GM08714 (cell line): ENCODE measurements around the gene TMEM205.
"Not testable (repeated sequence)": the region's sequence is repeated elsewhere in the genome, so short reads cannot be mapped to it uniquely, and the experiment has no call there.

Source experiments
- H3K4me3 ChIP-seq: fragments of 200-500 bp; sonication (Bioruptor generic); 2 replicates; pipeline ENCODE4 v1.5.1; 2014; ENCODE audit warnings: mild to moderate bottlenecking, low read length, inconsistent platforms
- ZNF274 ChIP-seq: IDR thresholded peaks from 2 replicates; pipeline ENCODE4 v1.6.1; 2012; ENCODE audit warnings: mild to moderate bottlenecking, low read depth, low read length

Gene TMEM205

GRCh38 chr19:11346104-11346940, at the start of gene TMEM205, which contains the start of gene CCDC159:
TMEM205 (minus strand) TSS chr19:11346268; CDS start chr19:11345619, 649 bp downstream.
CCDC159 (plus strand) TSS chr19:11346519; CDS start chr19:11346607, 88 bp downstream.
- no peak for TF ChIP-seq ZNF274
- peak within 1 kb of the TSS; percentile 74 for H3K4me3 ChIP-seq

GRCh38 chr19:11390933-11391680, 45.0 kb upstream of the TMEM205 start:
- no peak for TF ChIP-seq ZNF274
- no peak overlapping the region for H3K4me3 ChIP-seq

DNA sequence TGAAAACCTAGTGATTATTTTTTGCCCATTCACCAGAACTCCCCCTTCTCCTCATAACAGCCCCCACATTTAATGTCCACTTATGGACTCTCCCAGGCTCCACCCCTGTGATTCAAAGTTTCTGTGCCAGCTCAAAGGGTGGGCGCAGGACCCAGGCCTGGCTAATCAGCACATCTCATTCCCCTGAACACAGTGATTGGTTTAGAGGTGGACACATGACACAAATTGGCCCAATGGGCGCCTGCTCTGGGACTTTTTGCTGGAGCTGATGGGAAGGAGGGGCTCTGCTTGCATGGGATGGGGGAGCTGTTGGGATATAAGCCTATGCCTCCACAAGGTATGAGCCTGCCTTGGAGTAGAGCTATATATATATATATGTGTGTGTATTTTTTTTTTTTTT, 44.3 kb upstream of the TMEM205 start:
- TF ChIP-seq ZNF274 = no peak
- H3K4me3 ChIP-seq = no peak overlapping the region

GRCh38 chr19:11387162-11388034, 41.3 kb upstream of the TMEM205 start:
- H3K4me3 ChIP-seq = no peak overlapping the region
- TF ChIP-seq ZNF274 = no peak

DNA sequence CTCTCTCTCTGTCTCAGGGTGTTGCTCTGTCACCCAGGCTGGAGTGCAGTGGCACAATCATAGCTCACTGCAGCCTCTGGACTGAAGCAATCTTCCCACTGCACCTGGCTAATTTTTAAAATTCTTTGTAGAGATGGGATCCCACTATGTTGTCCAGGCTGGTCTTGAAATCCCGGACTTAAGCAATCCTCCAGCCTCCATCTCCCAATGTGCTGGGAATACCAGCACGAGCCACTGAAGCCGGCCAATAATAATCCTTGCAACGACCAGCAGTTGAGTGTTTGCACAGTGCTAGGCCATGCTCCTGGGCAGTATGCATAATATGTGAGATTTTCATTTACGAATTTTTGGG, 38.7 kb upstream of the TMEM205 start:
- H3K4me3 ChIP-seq = no peak overlapping the region

DNA sequence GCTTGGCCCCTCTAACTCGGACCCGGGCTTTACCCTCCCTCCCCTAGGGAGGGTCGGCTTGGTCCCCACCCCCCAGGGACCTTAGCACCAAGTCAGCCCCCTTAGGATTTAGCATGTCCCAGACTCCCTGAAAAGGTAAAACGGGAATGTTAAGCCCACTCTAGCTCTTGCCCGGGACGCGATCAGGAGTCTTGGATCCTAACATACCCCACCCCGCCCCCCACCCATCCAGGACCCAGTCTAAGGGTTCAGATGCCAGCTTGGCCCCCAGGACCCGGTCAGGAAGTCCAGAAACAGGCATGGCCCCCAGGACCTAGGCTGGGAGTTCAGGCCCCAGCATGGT, 37.6 kb upstream of the TMEM205 start:
- TF ChIP-seq ZNF274 = no peak
- no peak overlapping the region for H3K4me3 ChIP-seq

More for the DNA sequence above, 38.7 kb upstream of the TMEM205 start:
- TF ChIP-seq ZNF274 = no peak

DNA sequence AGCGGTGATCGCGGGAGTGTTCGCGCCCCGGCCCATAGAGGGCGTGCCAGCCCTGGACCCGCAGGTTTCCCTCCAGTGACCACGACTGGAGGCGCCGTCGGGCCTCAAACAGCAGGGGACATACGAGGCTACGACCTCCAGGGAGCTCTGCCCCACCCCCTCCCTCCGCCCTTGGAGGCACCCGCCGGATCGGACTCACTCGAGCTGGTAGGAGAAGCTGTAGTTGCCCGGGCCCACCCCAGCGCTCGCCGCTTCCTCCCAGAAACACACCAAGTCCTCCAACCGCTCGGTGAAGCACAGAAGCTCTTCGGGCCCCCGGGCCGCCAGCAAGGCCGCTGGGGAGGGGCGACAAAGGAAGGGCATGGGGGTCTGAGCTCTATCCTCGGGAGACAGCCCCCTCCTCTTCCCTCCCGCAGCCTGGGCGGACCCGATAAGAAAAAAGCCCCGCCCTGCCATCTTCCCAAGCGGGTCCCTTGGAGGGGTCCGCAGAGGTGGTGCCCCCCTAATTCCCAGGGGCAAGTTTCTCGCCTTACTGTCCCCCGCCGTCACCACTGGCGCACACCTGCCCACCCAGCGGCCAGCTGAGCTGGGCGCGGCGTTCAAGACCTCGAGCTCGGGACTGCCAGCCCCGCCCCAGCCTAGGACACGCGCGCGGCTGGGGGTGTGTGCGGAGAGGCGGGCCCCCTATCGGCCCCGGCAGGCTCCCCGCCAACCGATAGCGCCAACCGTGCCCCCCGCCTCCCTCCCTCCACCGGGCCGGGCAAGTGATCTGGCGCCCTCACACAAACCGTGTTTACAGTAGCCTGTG, 37.0 kb upstream of the TMEM205 start:
- H3K4me3 ChIP-seq = no peak overlapping the region
- TF ChIP-seq ZNF274 = no peak

DNA sequence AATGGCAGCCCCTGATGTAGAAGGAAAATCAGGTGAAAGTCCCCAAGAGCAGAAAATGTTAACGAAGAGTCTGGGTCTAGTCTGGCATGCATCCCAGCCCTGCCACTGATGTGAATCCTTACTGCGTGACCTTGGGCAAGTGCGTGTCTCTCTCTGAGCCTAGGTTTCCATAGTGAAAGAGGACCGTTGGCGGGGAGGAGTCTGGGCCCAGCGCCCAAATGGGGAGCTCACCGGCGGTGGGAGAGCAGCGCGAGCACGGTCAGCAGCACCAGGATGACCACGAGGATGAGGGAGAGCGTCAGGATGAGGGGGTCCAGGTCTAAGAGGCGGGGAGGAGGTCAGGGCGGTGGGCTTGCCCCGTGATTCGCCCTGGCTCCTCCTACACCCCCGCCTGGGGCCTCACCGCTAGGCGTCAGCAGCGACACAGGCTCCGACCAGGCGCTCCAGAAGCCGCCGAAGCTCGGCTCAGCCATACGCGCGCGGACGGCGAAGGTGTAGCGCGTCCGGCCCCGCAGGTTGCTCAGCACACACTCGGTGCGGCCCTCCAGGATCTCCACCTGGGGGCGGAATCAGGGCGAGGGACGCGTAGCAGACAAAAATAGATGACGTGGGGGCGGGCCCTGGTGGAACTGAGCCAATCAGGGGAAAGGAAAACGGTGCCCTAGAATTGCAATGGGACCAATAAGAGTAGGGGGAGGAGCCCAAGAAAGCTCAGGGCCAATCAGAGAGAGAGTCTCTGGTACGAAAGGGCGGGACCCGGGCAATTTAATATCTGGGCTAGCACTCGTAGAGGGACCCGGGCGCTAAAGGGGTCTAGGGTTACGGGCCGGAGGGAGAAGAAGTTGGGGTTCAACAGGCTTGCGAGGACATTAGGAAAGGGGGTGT, 34.8 kb upstream of the TMEM205 start:
- H3K4me3 ChIP-seq = peak overlapping the region; percentile 80; the same call in 1 of the 2 replicates
- no peak for TF ChIP-seq ZNF274

GRCh38 chr19:11379857-11380350, 33.8 kb upstream of the TMEM205 start:
- peak overlapping the region; percentile 80; the same call in 1 of the 2 replicates for H3K4me3 ChIP-seq
- no peak for TF ChIP-seq ZNF274

GRCh38 chr19:11379269-11379845, 33.3 kb upstream of the TMEM205 start:
- H3K4me3 ChIP-seq = not testable (repeated sequence)

DNA sequence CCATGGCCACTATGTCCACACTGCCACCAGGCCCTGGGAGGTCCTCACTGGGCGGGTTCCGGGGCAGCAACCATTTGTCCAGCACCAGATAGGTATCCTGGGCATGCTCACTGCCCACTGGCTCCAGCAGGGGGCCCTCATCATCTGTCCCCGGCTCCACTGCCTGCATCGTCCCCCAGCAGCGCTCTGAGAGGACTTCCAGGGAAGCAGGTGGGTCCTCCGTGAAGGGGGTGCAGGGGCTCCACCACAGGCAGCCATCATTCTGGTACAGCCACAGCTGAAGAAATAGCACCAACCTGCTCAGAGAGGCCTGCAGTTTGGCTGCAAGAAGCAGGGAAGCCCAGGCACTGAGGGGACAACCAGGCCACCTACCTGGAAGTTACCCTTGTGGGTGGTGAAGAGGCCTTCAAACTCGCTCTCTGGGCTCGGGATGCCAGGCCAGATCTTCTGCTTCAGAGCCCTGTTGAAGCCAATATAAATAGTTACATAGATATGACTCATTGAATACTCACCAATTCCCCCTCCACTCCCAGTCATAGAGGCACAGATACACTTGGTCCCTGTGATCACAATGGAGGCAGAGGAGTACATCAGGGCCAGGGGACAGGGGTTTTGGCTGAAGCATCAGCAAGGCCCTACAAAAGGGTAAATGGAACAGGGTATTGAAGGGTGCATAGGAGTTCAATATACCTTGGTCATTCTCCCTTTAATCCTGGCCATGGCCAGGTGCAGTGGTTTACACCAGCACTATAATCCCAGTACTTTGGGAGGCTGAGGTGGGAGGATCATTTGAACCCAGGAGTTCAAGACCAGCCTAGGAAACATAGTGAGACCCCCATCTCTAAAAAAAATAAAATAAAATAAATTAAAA, 32.5 kb upstream of the TMEM205 start:
- TF ChIP-seq ZNF274 = no peak

More for the DNA sequence above, 32.5 kb upstream of the TMEM205 start:
- no peak overlapping the region for H3K4me3 ChIP-seq
